ENCODE results near the gene IL1RL2.

IL1RL2 gene

DNA sequence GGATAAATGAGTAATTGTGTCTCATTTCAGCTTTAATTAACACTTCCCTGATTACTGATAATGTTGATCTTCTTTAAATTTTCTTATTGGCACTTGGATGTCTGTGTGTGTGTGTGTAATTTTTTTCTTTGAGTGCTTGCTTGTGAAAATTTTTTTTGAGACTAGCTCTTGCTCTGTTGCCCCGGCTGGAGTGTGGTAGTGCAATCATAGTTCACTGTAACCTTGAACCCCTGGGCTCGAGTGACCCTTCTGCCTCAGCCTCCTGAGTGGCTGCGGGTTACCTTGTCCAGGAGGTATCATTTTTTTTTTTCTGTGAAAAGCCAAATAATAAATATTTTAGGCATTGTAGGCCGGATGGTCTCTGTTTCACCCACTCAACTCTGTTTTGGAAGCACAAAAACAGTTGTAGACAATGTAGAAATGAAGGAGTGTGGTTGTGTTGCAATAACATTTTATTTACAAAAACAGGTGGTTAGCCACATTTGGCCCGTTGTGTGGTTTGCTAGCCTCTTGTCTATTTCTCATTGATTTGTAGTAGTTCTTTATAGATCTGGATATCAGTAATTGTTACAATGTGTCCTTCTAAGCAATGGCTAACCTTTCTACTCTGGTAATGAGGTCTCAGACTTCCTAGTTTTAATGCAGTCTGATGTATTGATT lies 7.9 kb downstream of the IL1RL2 start:
- DNase-seq (ENCODE audit: low read depth in 3 of 3): no peak

- DNase-seq (ENCODE audit: low read depth in 3 of 3): no peak
Observed at GRCh38 chr2:102197389-102198137, 10.7 kb downstream of the IL1RL2 start.

DNA sequence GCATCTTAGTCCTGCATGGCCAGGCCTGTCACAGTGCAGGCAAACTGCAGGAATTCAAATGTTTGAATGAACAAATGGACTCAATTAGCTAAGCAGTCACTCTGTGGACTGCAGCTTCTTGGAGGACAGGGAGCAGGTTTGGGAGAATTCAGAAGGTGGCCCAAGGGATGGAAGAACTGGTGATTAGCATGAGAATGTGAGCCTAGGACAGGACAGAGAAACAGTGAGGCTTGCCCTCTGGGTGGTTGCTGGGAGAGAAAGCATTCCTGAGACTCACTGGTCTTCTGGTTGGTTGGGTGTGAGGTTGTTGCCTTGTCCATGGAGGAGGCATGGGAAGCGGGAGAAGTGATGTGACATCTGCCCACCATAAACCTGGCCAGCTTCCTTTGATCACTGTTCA lies 13.7 kb downstream of the IL1RL2 start:
- DNase-seq (ENCODE audit: low read depth in 3 of 3): no peak

DNA sequence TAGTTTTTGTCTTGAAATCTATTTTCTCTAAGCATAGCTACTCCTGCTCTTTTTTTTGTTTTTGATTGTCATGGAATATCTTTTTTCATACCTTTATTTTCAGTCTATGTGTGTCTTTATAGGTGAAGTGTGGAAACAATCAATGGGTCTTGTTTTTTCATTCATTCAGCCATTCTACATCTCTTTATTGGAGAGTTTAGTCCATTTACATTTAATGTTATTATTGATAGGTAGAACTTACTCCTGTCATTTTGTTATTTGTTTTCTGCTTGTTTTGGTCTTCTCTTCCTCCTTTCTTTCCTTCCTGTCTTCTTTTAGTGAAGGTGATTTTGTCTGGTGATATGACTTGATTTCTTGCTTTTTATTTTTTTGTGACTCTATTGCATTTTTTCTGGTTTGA lies 17.8 kb downstream of the IL1RL2 start:
- DNase-seq (ENCODE audit: low read depth in 3 of 3): no peak

DNA sequence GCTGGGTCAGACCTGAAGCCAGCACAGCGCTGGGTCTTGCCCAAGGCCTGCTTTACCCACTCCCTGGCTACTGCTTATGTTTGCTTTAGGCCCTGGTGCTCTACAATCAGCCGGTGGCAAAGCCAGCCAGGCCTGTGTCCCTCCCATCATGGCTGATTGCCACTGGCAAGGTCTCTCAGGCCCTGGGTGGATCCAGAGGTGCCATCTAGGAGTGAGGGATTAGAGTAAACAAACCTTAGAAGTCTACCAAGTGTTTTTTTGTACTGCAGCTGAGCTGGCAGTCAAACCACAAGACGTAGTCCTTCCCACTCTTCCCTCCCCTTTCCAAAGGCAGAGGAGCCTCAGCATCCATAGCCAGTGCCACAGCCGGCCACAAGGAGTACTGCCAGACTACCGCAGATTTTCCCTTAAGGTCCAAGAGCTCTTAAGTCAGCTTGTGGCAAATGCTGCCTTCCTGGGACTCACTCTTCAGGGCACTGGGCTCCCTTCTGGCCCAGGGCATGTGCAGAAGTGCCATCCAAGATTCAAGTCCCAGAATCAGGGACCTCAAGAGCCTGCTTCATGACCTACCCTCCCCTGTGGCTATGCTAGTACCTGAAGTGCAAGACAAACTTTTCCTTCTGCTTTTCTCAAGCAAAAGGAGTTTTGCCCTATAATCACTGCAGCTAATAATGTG lies 20.0 kb downstream of the IL1RL2 start:
- no peak for DNase-seq (ENCODE audit: low read depth in 3 of 3)

- no peak for DNase-seq (ENCODE audit: low read depth in 3 of 3)
Observed at GRCh38 chr2:102208774-102209173, 22.0 kb downstream of the IL1RL2 start.

DNA sequence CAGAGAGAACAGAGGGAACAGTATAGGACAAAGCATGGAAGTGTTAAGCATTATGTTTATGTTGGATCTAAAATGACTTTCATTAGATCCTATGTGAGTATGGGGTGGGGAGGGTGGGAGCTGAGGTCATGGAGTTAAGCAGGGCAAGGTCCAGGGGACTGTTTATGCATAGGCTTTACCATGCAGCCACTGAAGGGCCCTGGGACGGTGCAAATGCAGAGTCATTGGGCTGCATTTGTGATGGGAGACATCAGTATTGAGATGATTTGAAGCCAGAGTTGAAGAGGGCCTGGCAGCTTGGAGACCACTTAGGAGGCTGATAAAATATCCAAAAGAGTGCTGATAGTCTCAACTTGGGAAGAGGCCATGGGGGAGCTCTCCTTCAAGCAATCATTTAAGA lies 22.7 kb downstream of the IL1RL2 start:
- no peak for DNase-seq (ENCODE audit: low read depth in 3 of 3)

DNA sequence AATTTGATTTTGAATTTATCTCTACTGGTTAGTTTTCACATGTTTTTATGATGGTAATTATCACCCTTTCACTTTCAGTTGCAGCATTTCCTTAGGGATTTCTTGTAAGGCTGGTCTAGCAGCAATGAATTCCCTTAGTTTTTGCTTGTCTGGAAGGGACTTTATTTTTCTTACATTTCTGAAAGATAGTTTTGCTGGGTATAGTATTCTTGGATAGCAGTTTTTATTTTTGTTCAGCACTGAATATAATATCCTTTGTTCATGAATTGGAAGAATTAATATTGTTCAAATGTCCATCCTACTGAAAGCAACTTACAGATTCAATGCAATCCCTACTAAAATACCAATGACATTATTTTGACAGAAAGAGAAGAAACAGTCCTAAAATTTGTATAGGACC lies 30.2 kb downstream of the IL1RL2 start:
- DNase-seq (ENCODE audit: low read depth in 3 of 3): no peak

DNA sequence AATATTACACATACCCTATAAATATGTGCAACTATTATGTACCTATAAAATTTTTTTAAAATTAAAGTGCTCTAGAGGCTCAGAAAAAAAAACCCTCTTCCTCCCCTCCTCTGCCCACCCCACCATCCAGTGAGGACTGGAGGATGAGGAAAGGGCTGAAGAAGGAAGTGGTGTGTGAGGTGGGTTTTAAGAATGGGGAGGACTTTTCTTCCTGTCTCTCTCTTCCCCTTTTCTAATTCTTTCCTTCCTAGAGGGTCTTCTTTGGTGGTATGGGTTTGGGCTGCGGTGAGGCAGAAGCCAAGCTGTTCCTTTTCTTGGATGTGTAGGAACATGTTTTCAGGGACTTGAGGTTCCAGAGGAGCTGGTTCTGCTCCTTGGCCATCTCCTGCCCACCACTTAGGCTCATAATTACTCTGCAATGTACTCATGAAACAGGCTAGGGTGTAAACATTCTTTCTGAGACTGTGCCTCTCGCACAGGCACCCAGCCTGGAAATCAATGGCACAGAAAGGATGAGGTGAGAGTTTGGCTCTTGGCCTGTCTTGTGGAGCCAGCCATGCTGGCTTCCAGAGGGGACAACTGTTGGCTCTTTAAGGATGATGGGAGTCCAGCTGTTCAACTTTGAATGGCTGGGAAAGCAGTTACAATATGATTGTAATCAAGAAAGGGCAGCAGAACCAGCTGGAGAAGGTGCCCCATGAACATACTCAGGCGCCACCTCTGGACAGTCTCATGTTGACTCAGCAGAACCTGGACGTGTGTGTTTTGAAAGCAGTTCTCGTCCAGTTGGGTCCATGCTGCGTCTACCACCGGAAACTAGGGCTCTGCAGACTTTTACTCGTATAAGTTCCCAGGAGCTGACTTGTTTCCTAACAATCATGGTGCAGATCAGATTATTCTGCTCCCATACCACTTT lies 38.3 kb downstream of the IL1RL2 start:
- no peak for DNase-seq (ENCODE audit: low read depth in 3 of 3)

- no peak for DNase-seq (ENCODE audit: low read depth in 3 of 3)
Observed at GRCh38 chr2:102226171-102226570, 39.3 kb downstream of the IL1RL2 start.

DNA sequence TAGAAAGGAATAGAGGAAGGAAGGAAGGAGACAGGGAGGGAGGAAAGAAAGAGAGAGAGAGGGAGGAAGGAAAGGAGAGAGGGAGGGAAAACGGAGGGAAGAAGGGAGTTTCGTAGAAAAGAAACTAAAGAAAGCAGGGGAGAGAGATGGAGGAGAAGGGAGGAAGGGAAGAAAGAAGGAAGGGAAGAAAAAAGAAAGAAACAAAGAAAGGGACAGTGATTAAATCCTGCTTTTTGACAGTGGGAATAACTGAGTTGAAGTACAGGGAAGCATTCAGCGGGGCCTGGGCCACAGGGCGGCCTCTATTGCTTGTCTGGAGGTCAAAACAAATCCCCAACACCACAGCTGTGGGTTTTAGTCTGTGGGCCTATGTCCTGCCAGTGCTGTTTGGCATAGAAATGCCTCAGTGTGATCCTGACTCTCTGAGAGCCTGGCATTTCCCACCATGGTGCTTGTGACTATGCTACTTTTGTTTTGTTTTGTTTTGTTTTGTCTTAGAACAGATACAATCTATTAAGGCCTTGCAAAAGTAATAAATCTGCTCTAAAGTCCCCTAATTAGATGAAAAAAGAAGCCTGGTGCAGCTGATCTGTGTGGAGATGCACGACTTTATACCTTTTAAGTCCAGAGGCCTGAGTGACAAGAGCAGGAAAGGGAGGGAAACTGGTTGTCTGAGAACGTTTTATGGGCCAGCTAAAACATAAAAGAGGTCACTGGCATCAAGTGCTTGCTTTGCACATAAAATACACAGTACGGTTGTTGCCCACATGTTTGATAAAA lies 40.0 kb downstream of the IL1RL2 start:
- no peak for DNase-seq (ENCODE audit: low read depth in 3 of 3)

DNA sequence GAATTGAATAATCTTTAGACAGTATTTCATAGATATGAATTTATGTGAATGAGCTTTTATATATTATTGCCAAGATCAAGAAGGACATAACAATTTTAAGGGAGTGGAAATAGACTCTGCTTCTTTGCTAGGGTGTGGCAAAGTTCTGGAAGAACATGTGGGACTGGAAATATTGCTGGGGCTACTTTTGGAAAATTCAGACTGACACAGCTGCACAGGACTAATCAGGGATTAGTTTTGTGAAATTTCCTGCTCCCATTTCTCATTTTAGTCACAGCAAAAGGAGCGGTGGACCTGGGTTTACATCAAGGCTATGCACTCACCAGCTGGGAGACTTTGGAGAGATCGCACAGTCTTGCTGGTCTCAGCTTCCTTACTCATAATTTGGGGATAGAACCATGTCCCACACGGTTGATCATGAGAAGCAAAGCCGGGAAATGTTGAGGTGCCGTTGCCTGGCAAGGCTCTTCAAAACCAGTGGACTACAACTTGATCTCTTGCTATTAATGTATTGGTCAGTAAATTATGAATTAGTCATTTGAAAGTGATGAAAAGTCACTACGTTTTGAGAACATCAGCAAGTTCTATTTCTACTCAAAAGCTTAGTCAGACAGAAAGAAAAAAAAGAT lies 42.4 kb downstream of the IL1RL2 start:
- DNase-seq (ENCODE audit: low read depth in 3 of 3): no peak

- DNase-seq (ENCODE audit: low read depth in 3 of 3): no peak
Observed at GRCh38 chr2:102230410-102230909, 43.6 kb downstream of the IL1RL2 start.

DNA sequence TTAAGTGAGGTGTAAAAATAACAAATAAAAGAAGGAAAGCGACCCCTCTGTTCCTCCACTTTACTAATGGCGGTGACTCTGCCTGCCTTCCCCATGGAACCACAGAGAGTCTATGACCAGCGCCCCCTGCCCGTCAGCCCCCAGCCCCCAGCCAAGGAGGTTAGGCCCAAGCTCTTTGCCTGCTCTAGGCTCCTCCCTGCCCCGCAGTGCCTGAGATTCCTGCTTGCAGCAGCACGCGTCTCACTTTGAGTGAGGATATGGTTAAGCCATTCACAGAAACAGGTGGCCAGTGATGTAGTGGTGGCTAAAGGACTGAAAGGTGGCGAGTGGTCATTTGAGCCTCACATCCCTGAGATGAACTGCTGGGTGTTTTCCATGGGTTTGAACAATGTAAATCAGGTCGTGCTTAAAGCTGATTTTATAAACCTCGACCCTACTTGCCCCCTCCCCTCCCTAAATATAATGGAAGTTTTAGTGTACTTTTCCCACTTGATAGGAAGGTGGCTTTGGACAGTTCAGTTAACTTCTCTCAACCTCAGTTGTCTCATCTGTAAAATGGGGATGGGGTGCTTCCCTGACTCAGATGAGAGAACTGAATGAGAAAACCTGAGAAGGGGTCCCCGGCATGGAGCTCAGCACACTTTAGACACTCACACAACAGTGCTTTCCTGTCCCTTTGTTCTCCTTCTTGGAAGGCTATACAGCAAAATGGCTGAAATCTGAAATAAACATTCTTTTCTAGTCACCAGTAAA lies 46.5 kb downstream of the IL1RL2 start:
- no peak for DNase-seq (ENCODE audit: low read depth in 3 of 3)

GRCh38 chr2:102235042-102235473 lies 48.2 kb downstream of the IL1RL2 start:
- DNase-seq (ENCODE audit: low read depth in 3 of 3): no peak

DNA sequence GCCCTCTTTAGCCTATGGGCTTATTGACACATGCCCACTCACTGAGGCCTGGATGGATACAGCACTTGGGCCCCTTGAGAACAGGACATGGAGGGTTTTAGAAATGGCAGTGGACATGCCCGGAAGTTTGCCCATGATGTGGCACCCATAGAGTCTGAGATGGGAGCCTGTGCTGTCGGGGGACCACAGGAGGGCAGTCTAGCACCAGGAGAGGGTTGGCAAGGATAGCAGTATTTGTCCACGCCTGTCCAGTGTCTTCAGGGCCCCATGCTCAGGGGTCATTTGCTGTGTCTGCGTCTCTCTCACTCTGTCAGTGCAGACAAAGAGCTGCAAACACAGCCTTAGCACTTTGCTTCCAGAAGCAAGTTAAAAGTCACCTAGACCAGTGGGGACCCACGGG lies 48.7 kb downstream of the IL1RL2 start:
- no peak for DNase-seq (ENCODE audit: low read depth in 3 of 3)

DNA sequence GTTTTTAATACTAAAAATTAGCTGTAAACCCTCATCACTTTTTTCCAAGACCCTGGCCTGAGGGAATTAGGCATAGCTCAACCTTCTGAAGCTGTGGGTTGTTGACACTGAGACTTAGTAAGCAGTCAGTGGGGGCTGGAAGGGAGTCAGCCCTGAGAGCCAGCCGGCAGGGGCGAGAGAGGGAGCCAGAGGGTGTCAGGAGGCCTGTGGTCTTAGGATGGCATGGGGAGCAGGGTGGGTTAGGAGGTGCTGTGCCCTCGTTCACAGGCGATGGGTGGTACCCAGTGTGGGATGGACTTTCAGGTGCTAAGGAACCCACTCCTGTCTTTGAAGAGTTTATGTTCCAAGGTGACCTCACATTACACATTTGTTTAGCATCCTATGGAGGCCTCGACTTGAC lies 49.3 kb downstream of the IL1RL2 start:
- DNase-seq (ENCODE audit: low read depth in 3 of 3): no peak

- DNase-seq (ENCODE audit: low read depth in 3 of 3): no peak
Observed at GRCh38 chr2:102237176-102237575, 50.4 kb downstream of the IL1RL2 start.

GRCh38 chr2:102238039-102238756 lies 51.4 kb downstream of the IL1RL2 start:
- no peak for DNase-seq (ENCODE audit: low read depth in 3 of 3)
